Naive B cell (primary cell): ENCODE data around the gene TMEM204. TPM values are rescaled to one million over a fixed set of nuclear protein-coding genes. Genes with fewer than 3 reads are reported as not detected.

Source experiments
- ATAC-seq, 2 donors: fragments of 150-1000 bp; cut with Tn5 transposase; 2 replicates each; pipeline ENCODE4 v1.10.0; 2021; ENCODE audit warnings: low read depth in 2 of 2, mild to moderate bottlenecking in 2 of 2, moderate library complexity in 2 of 2
- DNase-seq: peaks from one replicate; pipeline ENCODE4 v3.0.0; 2022
- H3K27ac Mint-ChIP-seq, 6 donors: one replicate each; pipeline ENCODE4 v1.8.0; 2020 to 2022; ENCODE audit warnings: mild to moderate bottlenecking in 6 of 6, mixed read lengths in 6 of 6, moderate library complexity in 5 of 6, inconsistent platforms in 2 of 6
- H3K27me3 Mint-ChIP-seq, 3 donors: one replicate each; pipeline ENCODE4 v1.8.0; 2021 to 2022; ENCODE audit warnings: mixed read lengths in 3 of 3, mild to moderate bottlenecking in 1 of 3
- H3K36me3 Mint-ChIP-seq, 2 donors: one replicate each; pipeline ENCODE4 v1.8.0; 2020 to 2022; ENCODE audit warnings: mixed read lengths in 2 of 2, inconsistent platforms in 1 of 2, mild to moderate bottlenecking in 1 of 2
- H3K4me1 Mint-ChIP-seq, 3 donors: one replicate each; pipeline ENCODE4 v1.8.0; 2020 to 2022; ENCODE audit warnings: mixed read lengths in 3 of 3, inconsistent platforms in 1 of 3, mild to moderate bottlenecking in 1 of 3, moderate library complexity in 1 of 3
- H3K4me3 Mint-ChIP-seq, 8 donors: one replicate each; pipeline ENCODE4 v1.8.0; 2020 to 2022; ENCODE audit warnings: mild to moderate bottlenecking in 8 of 8, mixed read lengths in 8 of 8, moderate library complexity in 8 of 8, inconsistent platforms in 2 of 8
- H3K9me3 Mint-ChIP-seq, 7 donors: one replicate each; pipeline ENCODE4 v1.8.0; 2020 to 2022; ENCODE audit warnings: mixed read lengths in 7 of 7, mild to moderate bottlenecking in 5 of 7, inconsistent platforms in 2 of 7, moderate library complexity in 1 of 7
- polyA plus RNA-seq, 6 donors: library from polyadenylated mRNA; unstranded; fragments of 300-500 nt; fragmentation: Illumina TruSeq; gene quantifications; one replicate each; pipeline ENCODE4 v1.2.3, GENCODE V29; 2021; ENCODE audit warnings: low read depth in 6 of 6

TMEM204 gene
- polyA plus RNA-seq, 6 donors from 2014 or later = 5.2 to 23.9 (median 6.6) TPM

GRCh38 chr16:1553946-1554825 is 20.7 kb downstream of the TMEM204 start:
- Mint-ChIP-seq H3K36me3 (no peaks in the 10 kb centered on the region), H3K27me3 (no peaks in the 10 kb centered on the region), H3K27ac (peak overlapping the region in 1 of 6 donors; percentile 88), H3K4me1 (no peaks in the 10 kb centered on the region), H3K9me3 (no peaks in the 10 kb centered on the region), H3K4me3 (no peak overlapping the region)
- no peak for DNase-seq
- ATAC-seq = no peak

GRCh38 chr16:1554826-1555445 is 21.5 kb downstream of the TMEM204 start:
- Mint-ChIP-seq H3K4me3 (no peak overlapping the region), H3K4me1 (peaks cover 0 to 5% (median 0%) of the 10 kb centered on the region in 3 donors), H3K9me3 (no peaks in the 10 kb centered on the region), H3K36me3 (no peaks in the 10 kb centered on the region), H3K27ac (no peak overlapping the region), H3K27me3 (no peaks in the 10 kb centered on the region)
- DNase-seq = no peak
- ATAC-seq = no peak

- Mint-ChIP-seq H3K9me3 (no peaks in the 10 kb centered on the region), H3K27me3 (no peaks in the 10 kb centered on the region), H3K27ac (peak overlapping the region in 1 of 6 donors; percentile 42), H3K4me3 (no peak overlapping the region), H3K4me1 (peaks cover 0 to 5% (median 0%) of the 10 kb centered on the region in 3 donors), H3K36me3 (no peaks in the 10 kb centered on the region)
- DNase-seq (no peak), ATAC-seq (no peak)
These were observed 22.8 kb downstream of the TMEM204 start for GRCh38 chr16:1556254-1556653.

GRCh38 chr16:1557074-1557473 is 23.6 kb downstream of the TMEM204 start:
- Mint-ChIP-seq H3K27ac (no peak overlapping the region), H3K4me1 (peaks cover 0 to 5% (median 0%) of the 10 kb centered on the region in 3 donors)

GRCh38 chr16:1557576-1557975 is 24.1 kb downstream of the TMEM204 start:
- no peak overlapping the region for H3K27ac Mint-ChIP-seq
- H3K4me3 Mint-ChIP-seq = peak overlapping the region in 1 of 8 donors; percentile 17
- DNase-seq (no peak), ATAC-seq (no peak)
- peaks cover 0 to 5% (median 0%) of the 10 kb centered on the region in 3 donors for H3K4me1 Mint-ChIP-seq
- H3K36me3 Mint-ChIP-seq = no peaks in the 10 kb centered on the region
- H3K9me3 Mint-ChIP-seq = no peaks in the 10 kb centered on the region
- H3K27me3 Mint-ChIP-seq = no peaks in the 10 kb centered on the region

More at GRCh38 chr16:1557074-1557473, 23.6 kb downstream of the TMEM204 start:
- Mint-ChIP-seq H3K9me3 (no peaks in the 10 kb centered on the region), H3K4me3 (no peak overlapping the region), H3K27me3 (no peaks in the 10 kb centered on the region), H3K36me3 (no peaks in the 10 kb centered on the region)
- no peak for ATAC-seq
- DNase-seq = no peak

- no peaks in the 10 kb centered on the region for H3K27me3 Mint-ChIP-seq
- H3K27ac Mint-ChIP-seq = peak overlapping the region in 2 of 6 donors; percentile 2 to 40
- ATAC-seq = no peak
- H3K36me3 Mint-ChIP-seq = no peaks in the 10 kb centered on the region
- peaks cover 0 to 5% (median 0%) of the 10 kb centered on the region in 3 donors for H3K4me1 Mint-ChIP-seq
- no peaks in the 10 kb centered on the region for H3K9me3 Mint-ChIP-seq
- no peak for DNase-seq
- H3K4me3 Mint-ChIP-seq = no peak overlapping the region
These were observed 26.0 kb downstream of the TMEM204 start for GRCh38 chr16:1559446-1559975.

- Mint-ChIP-seq H3K4me3 (no peak overlapping the region), H3K27ac (peak overlapping the region in 1 of 6 donors; percentile 40), H3K4me1 (peaks cover 0 to 5% (median under 1%) of the 10 kb centered on the region in 3 donors), H3K27me3 (no peaks in the 10 kb centered on the region), H3K36me3 (no peaks in the 10 kb centered on the region), H3K9me3 (no peaks in the 10 kb centered on the region)
- DNase-seq (no peak), ATAC-seq (no peak)
These were observed 26.7 kb downstream of the TMEM204 start for GRCh38 chr16:1560153-1560552.

GRCh38 chr16:1560866-1561265 is 27.4 kb downstream of the TMEM204 start:
- no peak overlapping the region for H3K27ac Mint-ChIP-seq
- H3K4me3 Mint-ChIP-seq = no peak overlapping the region
- H3K27me3 Mint-ChIP-seq = no peaks in the 10 kb centered on the region
- no peaks in the 10 kb centered on the region for H3K36me3 Mint-ChIP-seq
- H3K4me1 Mint-ChIP-seq = peaks cover 0 to 5% (median 2%) of the 10 kb centered on the region in 3 donors
- DNase-seq (no peak), ATAC-seq (no peak)
- H3K9me3 Mint-ChIP-seq = no peaks in the 10 kb centered on the region

- no peaks in the 10 kb centered on the region for H3K9me3 Mint-ChIP-seq
- no peak overlapping the region for H3K27ac Mint-ChIP-seq
- ATAC-seq = no peak
- DNase-seq = no peak
- H3K4me3 Mint-ChIP-seq = no peak overlapping the region
- peaks cover 0 to 5% (median 2%) of the 10 kb centered on the region in 3 donors for H3K4me1 Mint-ChIP-seq
- H3K27me3 Mint-ChIP-seq = no peaks in the 10 kb centered on the region
- H3K36me3 Mint-ChIP-seq = no peaks in the 10 kb centered on the region
These were observed 27.8 kb downstream of the TMEM204 start for GRCh38 chr16:1561266-1561665.

GRCh38 chr16:1561836-1562235 is 28.4 kb downstream of the TMEM204 start:
- no peak for DNase-seq
- Mint-ChIP-seq H3K4me3 (no peak overlapping the region), H3K4me1 (peaks cover 1 to 5% (median 2%) of the 10 kb centered on the region in 3 donors)

GRCh38 chr16:1563786-1564185 is 30.3 kb downstream of the TMEM204 start:
- no peaks in the 10 kb centered on the region for H3K36me3 Mint-ChIP-seq
- H3K4me1 Mint-ChIP-seq = peaks cover 2 to 5% (median 5%) of the 10 kb centered on the region in 3 donors
- H3K27me3 Mint-ChIP-seq = no peaks in the 10 kb centered on the region
- H3K9me3 Mint-ChIP-seq = no peaks in the 10 kb centered on the region
- H3K4me3 Mint-ChIP-seq = no peak overlapping the region
- no peak overlapping the region for H3K27ac Mint-ChIP-seq
- no peak for DNase-seq
- ATAC-seq = no peak

More at GRCh38 chr16:1561836-1562235, 28.4 kb downstream of the TMEM204 start:
- Mint-ChIP-seq H3K27ac (no peak overlapping the region), H3K36me3 (no peaks in the 10 kb centered on the region), H3K27me3 (no peaks in the 10 kb centered on the region), H3K9me3 (no peaks in the 10 kb centered on the region)
- ATAC-seq = no peak

- ATAC-seq (no peak), DNase-seq (peak; percentile 14)
- H3K36me3 Mint-ChIP-seq = no peaks in the 10 kb centered on the region
- no peaks in the 10 kb centered on the region for H3K27me3 Mint-ChIP-seq
- H3K4me1 Mint-ChIP-seq = peaks cover 2 to 5% (median 5%) of the 10 kb centered on the region in 3 donors
- H3K27ac Mint-ChIP-seq = no peak overlapping the region
- H3K9me3 Mint-ChIP-seq = no peaks in the 10 kb centered on the region
- H3K4me3 Mint-ChIP-seq = no peak overlapping the region
These were observed 30.9 kb downstream of the TMEM204 start for GRCh38 chr16:1564325-1564724.

GRCh38 chr16:1565083-1565805 is 31.8 kb downstream of the TMEM204 start:
- Mint-ChIP-seq H3K9me3 (no peaks in the 10 kb centered on the region), H3K4me1 (peaks cover 0 to 5% (median 2%) of the 10 kb centered on the region in 3 donors), H3K27me3 (no peaks in the 10 kb centered on the region), H3K4me3 (no peak overlapping the region), H3K36me3 (no peaks in the 10 kb centered on the region), H3K27ac (peak overlapping the region in 5 of 6 donors; percentile 27 to 86 (median 80))
- DNase-seq (no peak), ATAC-seq (no peak)
